ENCODE measurements around the gene CERK.

- no peak for TF ChIP-seq CTCF (IDR thresholded peaks at IDR 0.05)
- TF ChIP-seq POLR2A (IDR thresholded peaks at IDR 0.05), result no peak
Observed at GRCh38 chr22:46656856-46657654, 81.0 kb downstream of the CERK start.

Data from esophagus squamous epithelium (tissue), 4 donors.